GM13977 (cell line): ENCODE measurements around the gene PALLD.

Experiments used
- DNase-seq: peaks from one replicate; pipeline ENCODE4 v3.0.0; 2012; ENCODE audit warnings: low spot score
- CTCF ChIP-seq: IDR thresholded peaks from 2 replicates; pipeline ENCODE4 v1.5.1; 2012; ENCODE audit warnings: mild to moderate bottlenecking, control low read depth; ENCODE audit not compliant: insufficient read depth; ENCODE audit errors: extremely low read depth, missing control alignments
- in situ Hi-C: fragments of 300-500 bp; cut with MboI; formaldehyde crosslinking; loops from one replicate; pipeline ENCODE4 v1.12.0; 2022; ENCODE audit warnings: low sequenced_read_pairs, low pct_unique_long_range_greater_than_20kb, mixed read lengths, inconsistent platforms; ENCODE audit not compliant: unreplicated experiment

PALLD gene

GRCh38 chr4:168654104-168654847 is 157.4 kb downstream of the PALLD start:
- TF ChIP-seq CTCF, result no peak
- DNase-seq, result no peak
- in situ Hi-C loops, result no loop called here

- in situ Hi-C loops, result no loop called here
- DNase-seq, result no peak
- TF ChIP-seq CTCF, result no peak
Observed at GRCh38 chr4:168654848-168655174, 158.0 kb downstream of the PALLD start.

GRCh38 chr4:168655182-168655581 is 158.3 kb downstream of the PALLD start:
- in situ Hi-C loops, result no loop called here
- no peak for TF ChIP-seq CTCF
- no peak for DNase-seq

- no peak for DNase-seq
- no peak for TF ChIP-seq CTCF
- in situ Hi-C loops, result no loop called here
Observed at GRCh38 chr4:168656055-168656660, 159.3 kb downstream of the PALLD start.

- in situ Hi-C loops, result no loop called here
- no peak for TF ChIP-seq CTCF
- no peak for DNase-seq
Observed at GRCh38 chr4:168656946-168657473, 160.2 kb downstream of the PALLD start.

GRCh38 chr4:168658751-168659150 is 161.9 kb downstream of the PALLD start:
- TF ChIP-seq CTCF, result no peak
- in situ Hi-C loops, result no loop called here
- no peak for DNase-seq
